Panc1 (cell line): Measurements from ENCODE around the gene FMNL3. TPM values are rescaled to one million over a fixed set of nuclear protein-coding genes. Genes with fewer than 3 reads are reported as not detected.

Experiments
- ATAC-seq: fragments of 200-7000 bp; cut with Tn5 transposase; 2 replicates; pipeline ENCODE4 v1.9.1; 2020; ENCODE audit warnings: mild to moderate bottlenecking, moderate library complexity
- BruUV-seq: library from RNA; stranded (reverse); fragments of 400-500 nt; replicated peaks from 2 replicates; lab custom pipeline; 2021; lab: Mats Ljungman, UMichigan
- CTCF ChIA-PET: fragments of 300-600 bp; sonication (Branson Sonifier 250); formaldehyde crosslinking; loops from one replicate; lab custom pipeline; 2022; ENCODE audit warnings: antibody characterized with exemption; lab: Charles Lee
- POLR2A ChIA-PET: fragments of 300-600 bp; sonication (Branson Sonifier 250); formaldehyde crosslinking; loops from one replicate; lab custom pipeline; 2022; ENCODE audit warnings: antibody characterized with exemption; lab: Charles Lee
- DNase-seq: peaks from one replicate; pipeline ENCODE4 v3.0.0-alpha.2; 2010; ENCODE audit warnings: low read depth, low spot score
- H3K27ac ChIP-seq: 2 replicates; pipeline ENCODE4 v1.5.1; 2011; ENCODE audit warnings: mild to moderate bottlenecking, low read length, inconsistent platforms
- H3K27me3 ChIP-seq: fragments of 200-500 bp; sonication (Bioruptor generic); 2 replicates; pipeline ENCODE4 v1.6.0; 2014; ENCODE audit warnings: low read length, inconsistent platforms; ENCODE audit not compliant: control insufficient read depth, insufficient read depth
- H3K36me3 ChIP-seq: fragments of 200-500 bp; sonication (Bioruptor generic); 2 replicates; pipeline ENCODE4 v1.5.1; 2014; ENCODE audit warnings: inconsistent platforms, mild to moderate bottlenecking, low read length, moderate library complexity; ENCODE audit not compliant: control insufficient read depth, insufficient read depth
- H3K4me1 ChIP-seq: 2 replicates; pipeline ENCODE4 v1.5.1; 2011; ENCODE audit warnings: inconsistent platforms, mild to moderate bottlenecking, low read length, moderate library complexity; ENCODE audit not compliant: control insufficient read depth, insufficient read depth
- H3K4me3 ChIP-seq, 2 experiments: 2 replicates each; pipeline ENCODE4 v1.5.1; 2011 to 2012; ENCODE audit warnings: low read depth in 2 of 2, low read length in 2 of 2, mild to moderate bottlenecking in 2 of 2, inconsistent platforms in 1 of 2, moderate library complexity in 1 of 2
- H3K9me3 ChIP-seq: fragments of 200-500 bp; sonication (Bioruptor generic); 2 replicates; pipeline ENCODE4 v1.5.1; 2014; ENCODE audit warnings: low read depth, mild to moderate bottlenecking, inconsistent platforms, low read length, moderate library complexity; ENCODE audit not compliant: control insufficient read depth, insufficient read depth
- CTCF ChIP-seq: fragments of 450-650 bp; IDR thresholded peaks from 2 replicates; pipeline ENCODE4 v1.5.1; 2017; ENCODE audit warnings: mild to moderate bottlenecking
- POLR2AphosphoS5 ChIP-seq: IDR thresholded peaks from 2 replicates; pipeline ENCODE4 v1.6.1; 2012; ENCODE audit warnings: mild to moderate bottlenecking, low read depth, low read length, moderate library complexity
- REST ChIP-seq, 2 experiments: IDR thresholded peaks; 2 replicates each; pipeline ENCODE4 v1.6.1; 2011 to 2012; ENCODE audit warnings: low read depth in 2 of 2, control low read depth in 1 of 2, low read length in 1 of 2, mild to moderate bottlenecking in 1 of 2, moderate library complexity in 1 of 2; ENCODE audit not compliant: insufficient read depth in 1 of 2
- SIN3A ChIP-seq: IDR thresholded peaks from 2 replicates; pipeline ENCODE4 v1.6.1; 2012; ENCODE audit warnings: low read depth, mild to moderate bottlenecking, low read length, moderate library complexity, borderline replicate concordance; ENCODE audit not compliant: insufficient read depth
- TCF7L2 ChIP-seq: IDR thresholded peaks from 2 replicates; pipeline ENCODE4 v1.6.1; 2011; ENCODE audit warnings: mild to moderate bottlenecking, low read depth, low read length, inconsistent platforms
- in situ Hi-C: cut with HindIII; loops from 2 replicates; pipeline ENCODE4 v1.10.0; 2016; ENCODE audit warnings: low sequenced_read_pairs, low pct_unique_long_range_greater_than_20kb
- intact Hi-C: fragments of 100-400 bp; cut with micrococcal nuclease; formaldehyde crosslinking; loops from one replicate; pipeline ENCODE4 v1.10.0; 2022; ENCODE audit not compliant: unreplicated experiment
- total RNA-seq: library from RNA; stranded (reverse); gene quantifications from one replicate; pipeline ENCODE4 v1.2.1, GENCODE V29; 2021; ENCODE audit not compliant: unreplicated experiment

Gene FMNL3
- total RNA-seq, 1 experiment from 2014 or later, result 25.7 TPM

GRCh38 chr12:49635656-49636055 lies 71.5 kb downstream of the FMNL3 start:
- ChIA-PET POLR2A (no interaction called here), CTCF (interaction anchor here (0.5 to 0.6 kb wide), 2 partner anchors 16 to 105 kb away, joined by 6 to 7 read pairs; partner anchors contain the start of gene TMBIM6)
- in situ Hi-C loops, result no loop called here
- DNase-seq, result no peak
- ATAC-seq, result no peak
- BruUV-seq, result no TSS peak
- H3K27ac ChIP-seq, result no peak overlapping the region
- H3K4me3 ChIP-seq, result no peak overlapping the region
- intact Hi-C loops, result loop anchor here (2.0 kb wide), 1 partner anchor 71 kb away; the partner anchor contains the start of gene FMNL3
- no peaks in the 10 kb centered on the region for H3K27me3 ChIP-seq
- no peak for TF ChIP-seq POLR2AphosphoS5
- no peak for TF ChIP-seq SIN3A
- TF ChIP-seq REST (IDR thresholded peaks at IDR 0.05; ENCODE audit: insufficient read depth in 1 of 2, low read depth in 2 of 2, low read length in 1 of 2), result no peak
- TF ChIP-seq CTCF, result no peak
- TF ChIP-seq TCF7L2, result no peak
- no peaks in the 10 kb centered on the region for H3K9me3 ChIP-seq
- H3K36me3 ChIP-seq, result no peaks in the 10 kb centered on the region; the same call in 1 of the 2 replicates
- no peaks in the 10 kb centered on the region; the same call in 1 of the 2 replicates for H3K4me1 ChIP-seq

- no peak for ATAC-seq
- BruUV-seq, result no TSS peak
- Histone ChIP-seq H3K9me3 (no peaks in the 10 kb centered on the region), H3K4me3 (no peak overlapping the region), H3K27me3 (no peaks in the 10 kb centered on the region), H3K27ac (no peak overlapping the region), H3K4me1 (no peaks in the 10 kb centered on the region; the same call in 1 of the 2 replicates), H3K36me3 (no peaks in the 10 kb centered on the region; the same call in 1 of the 2 replicates)
- intact Hi-C loops (no loop called here), in situ Hi-C loops (no loop called here)
- CTCF ChIA-PET, result no interaction called here
- POLR2A ChIA-PET, result no interaction called here
- TF ChIP-seq REST (IDR thresholded peaks at IDR 0.05; ENCODE audit: insufficient read depth in 1 of 2, low read depth in 2 of 2, low read length in 1 of 2), result no peak
- no peak for TF ChIP-seq CTCF
- TF ChIP-seq TCF7L2, result no peak
- no peak for TF ChIP-seq POLR2AphosphoS5
- TF ChIP-seq SIN3A, result no peak
- no peak for DNase-seq
These were observed 72.2 kb downstream of the FMNL3 start for GRCh38 chr12:49635036-49635435.
